T-helper 2 cell treated with Interferon-gamma antibody and Interleukin-4, amounts not matched to agents 100 ng/mL and 5 ng/mL, for 36 hours (primary cell): Measurements from ENCODE around the gene SLC9A7. TPM values are rescaled to one million over a fixed set of nuclear protein-coding genes. Genes with fewer than 3 reads are reported as not detected.

Experiments
- intact Hi-C: fragments of 100-400 bp; cut with micrococcal nuclease; formaldehyde crosslinking; loops from one replicate; pipeline ENCODE4 v1.15.1; 2023
- total RNA-seq: library from RNA; stranded (reverse); gene quantifications from 2 replicates; pipeline ENCODE4 v1.2.3, GENCODE V29; 2022

Gene SLC9A7
- total RNA-seq, 1 donor from 2014 or later, result 20.3 TPM

- intact Hi-C loops, result no loop called here
These were observed 182.5 kb downstream of the SLC9A7 start for GRCh38 chrX:46576458-46576857.

DNA sequence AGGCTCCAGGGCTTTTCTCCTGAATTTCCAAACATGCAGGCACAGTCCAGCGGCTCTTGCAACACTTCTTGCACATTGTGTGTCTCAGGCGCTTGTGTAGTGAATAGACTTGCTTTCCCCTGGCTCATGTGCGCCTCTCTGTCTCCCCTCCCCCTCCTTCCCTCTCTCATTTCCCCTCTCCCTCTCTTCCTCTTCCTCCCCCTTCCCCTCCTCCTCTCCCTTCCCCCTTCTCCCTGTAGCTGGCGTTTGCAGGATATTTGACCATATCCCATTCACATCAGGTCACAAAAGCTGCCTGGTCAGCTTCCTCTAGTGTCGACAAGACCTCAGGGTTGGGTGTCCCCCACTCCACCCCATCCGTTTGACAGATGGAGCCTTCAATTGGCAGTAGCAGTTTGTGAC, 182.9 kb downstream of the SLC9A7 start:
- intact Hi-C loops, result loop anchor here (2.0 kb wide), 2 partner anchors 67 to 129 kb away; no protein-coding TSS in a partner anchor

- intact Hi-C loops, result loop anchor here (2.0 kb wide), 2 partner anchors 67 to 129 kb away; no protein-coding TSS in a partner anchor
These were observed 183.3 kb downstream of the SLC9A7 start for GRCh38 chrX:46575586-46575985.

- intact Hi-C loops, result loop anchor here (1.0 to 2.0 kb wide), 3 partner anchors 35 to 128 kb away; no protein-coding TSS in a partner anchor
These were observed 184.0 kb downstream of the SLC9A7 start for GRCh38 chrX:46574774-46575381.

- intact Hi-C loops, result loop anchor here (1.0 to 2.0 kb wide), 4 partner anchors 29 to 127 kb away; partner anchors contain the start of gene ZNF674
These were observed 184.8 kb downstream of the SLC9A7 start for GRCh38 chrX:46573892-46574773.

- intact Hi-C loops, result loop anchor here (1.0 kb wide), 1 partner anchor 28 kb away; the partner anchor contains the start of gene ZNF674
These were observed 185.5 kb downstream of the SLC9A7 start, which contains the start of gene CHST7 for GRCh38 chrX:46573331-46573891. CHST7 (plus strand) TSS chrX:46573765; CDS start chrX:46573932, 167 bp downstream.

DNA sequence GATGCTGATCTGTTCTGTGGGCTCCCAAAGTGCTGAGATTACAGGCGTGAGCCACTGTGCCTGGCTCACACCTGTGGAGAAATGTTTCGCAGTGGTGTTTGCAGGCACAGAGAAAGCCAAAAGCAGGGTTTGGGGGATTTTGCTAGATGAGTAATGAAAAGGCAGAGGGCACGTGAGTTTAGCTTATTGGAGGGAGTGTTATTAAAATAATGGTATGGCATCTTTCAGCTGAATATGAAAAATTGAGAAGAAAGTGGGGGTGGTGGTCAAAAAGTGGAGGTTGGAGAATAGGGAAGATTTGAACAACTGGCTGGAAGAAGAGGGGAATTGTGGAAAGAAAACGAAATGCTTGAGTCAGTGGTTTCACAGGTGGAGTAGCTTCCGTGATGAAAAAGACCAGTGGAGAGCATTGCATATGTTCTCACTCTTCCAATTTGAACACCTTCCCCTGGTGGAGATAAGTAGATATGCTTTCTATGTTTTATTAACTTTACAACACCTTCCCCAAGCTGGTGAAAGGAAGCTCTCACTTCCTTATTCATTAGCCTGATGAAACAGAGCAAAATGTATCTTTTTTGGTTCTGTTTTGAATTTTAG, 186.5 kb downstream of the SLC9A7 start:
- intact Hi-C loops, result no loop called here

GRCh38 chrX:46571423-46572339, 187.2 kb downstream of the SLC9A7 start:
- intact Hi-C loops, result no loop called here

DNA sequence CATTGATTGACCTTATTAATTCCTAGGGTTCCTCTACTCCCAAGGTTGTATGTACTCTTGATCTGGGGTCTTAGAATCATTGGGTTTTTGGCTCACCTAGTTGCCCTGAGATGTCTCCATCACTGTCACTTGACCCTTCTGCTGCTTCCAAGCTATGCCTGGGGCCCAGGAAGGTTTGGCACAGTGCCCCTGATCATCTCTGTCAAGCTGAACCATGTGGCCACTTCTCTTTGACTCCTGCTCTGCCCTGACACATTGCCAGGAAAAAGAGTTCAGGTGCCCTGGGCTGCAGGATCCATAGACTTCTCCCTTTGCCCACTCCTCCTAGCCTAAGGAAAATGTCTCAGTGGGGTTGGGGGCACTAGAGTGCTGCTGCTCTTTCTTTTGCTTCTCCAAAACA, 189.3 kb downstream of the SLC9A7 start:
- intact Hi-C loops, result no loop called here

DNA sequence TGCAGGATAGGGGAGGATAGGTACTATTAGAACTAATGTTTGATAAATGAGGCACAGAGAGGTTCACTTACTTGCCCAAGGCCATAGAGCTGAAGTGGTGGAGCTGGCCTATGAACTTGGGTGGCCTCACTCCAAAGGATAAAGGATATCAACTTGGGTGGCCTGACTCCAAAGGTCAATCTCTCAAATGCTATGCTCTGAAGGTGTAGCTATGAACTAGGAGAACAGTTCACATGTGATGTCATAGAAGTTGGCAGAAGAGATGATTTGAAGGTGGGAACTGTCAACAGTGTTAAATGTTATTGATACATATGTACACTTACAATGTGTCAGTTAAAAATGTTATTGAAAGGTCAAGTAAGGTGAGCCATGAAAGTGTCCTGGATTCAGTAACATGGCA, 191.5 kb downstream of the SLC9A7 start:
- intact Hi-C loops, result no loop called here

GRCh38 chrX:46561824-46562657, 196.9 kb downstream of the SLC9A7 start:
- intact Hi-C loops, result no loop called here

DNA sequence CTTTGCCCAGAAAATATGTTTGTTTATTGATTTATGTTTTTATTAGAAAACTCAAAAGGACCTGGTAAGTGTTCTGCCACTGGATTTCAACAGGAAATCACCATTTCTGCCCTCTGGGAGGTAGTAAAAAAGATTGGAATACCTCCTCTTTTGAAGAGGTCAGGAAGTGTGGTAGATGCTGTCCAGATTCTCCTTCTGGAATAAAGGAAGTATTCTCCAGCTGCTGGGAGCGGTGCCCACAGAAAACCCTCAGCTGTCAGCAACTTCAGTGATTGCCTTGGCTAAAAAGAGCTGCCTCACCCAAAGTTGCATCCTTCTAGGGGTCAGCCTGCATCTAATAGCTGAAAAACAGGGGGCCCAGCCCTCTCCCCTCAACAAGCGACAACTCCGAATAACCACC, 199.9 kb downstream of the SLC9A7 start:
- intact Hi-C loops, result no loop called here

DNA sequence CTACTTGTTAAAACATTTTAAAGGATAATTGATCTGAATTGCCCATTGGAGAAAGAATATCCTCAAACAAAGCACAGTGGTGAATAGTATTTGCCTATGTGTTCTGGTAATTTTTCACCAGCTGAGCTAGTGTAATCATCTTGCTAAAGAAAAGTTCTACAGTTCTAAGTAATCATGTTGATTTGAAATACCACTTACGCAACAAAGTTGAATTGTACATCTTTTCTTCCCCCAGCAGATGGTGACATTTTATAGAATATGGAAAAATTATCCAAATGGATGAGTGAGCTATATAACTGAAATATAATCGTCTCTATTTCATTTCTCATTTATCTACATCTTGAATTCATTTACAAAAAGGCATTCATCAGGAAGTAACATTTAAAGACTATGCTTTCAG, 204.0 kb downstream of the SLC9A7 start:
- intact Hi-C loops, result loop anchor here (2.0 kb wide), 1 partner anchor 242 kb away; no protein-coding TSS in a partner anchor

DNA sequence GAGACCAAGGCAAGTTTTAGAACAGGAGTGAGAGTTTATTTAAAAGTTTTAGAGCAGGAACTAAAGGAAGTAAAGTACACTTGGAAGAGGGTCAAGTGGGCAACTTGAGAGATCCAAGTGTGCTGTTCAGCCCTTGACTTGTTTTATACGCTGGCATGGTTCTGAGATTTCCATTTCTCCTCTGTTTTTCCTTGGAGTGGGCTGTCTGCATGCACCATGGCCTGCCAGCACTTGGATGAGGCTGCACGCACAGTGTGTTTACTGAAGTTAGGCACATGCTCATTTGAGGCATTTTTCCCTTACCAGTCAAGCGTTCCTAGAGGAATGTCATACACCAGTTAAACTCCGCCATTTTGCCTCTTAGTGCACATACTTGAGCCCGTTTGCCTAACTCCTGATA, 205.0 kb downstream of the SLC9A7 start:
- intact Hi-C loops, result loop anchor here (2.0 kb wide), 1 partner anchor 243 kb away; no protein-coding TSS in a partner anchor

GRCh38 chrX:46551494-46552128, 207.3 kb downstream of the SLC9A7 start:
- intact Hi-C loops, result no loop called here

GRCh38 chrX:46549914-46550313, 209.0 kb downstream of the SLC9A7 start:
- intact Hi-C loops, result loop anchor here (5.0 kb wide), 1 partner anchor 137 kb away; no protein-coding TSS in a partner anchor
